Heart left ventricle (tissue), 13 donors: ENCODE measurements around the gene LAMA3.

ENCODE experiments used
- POLR2A ChIP-seq, 2 donors: fragments of 450-650 bp; IDR thresholded peaks; one replicate each; pipeline ENCODE4 v1.6.1; 2017; ENCODE audit warnings: antibody characterized with exemption in 2 of 2, mild to moderate bottlenecking in 2 of 2, moderate library complexity in 2 of 2
- TF ChIP-seq, protein P1 (sequence below), 12 donors: fragments of 200-600 bp; sonication (generic) in 4 of 12; IDR thresholded peaks; one replicate each; pipeline versions ENCODE4 v1.5.0 to v1.8.0; 2018 to 2022; ENCODE audit warnings: antibody characterized with exemption in 12 of 12, mild to moderate bottlenecking in 5 of 12
- donor health status: ischemic (EF 13 %, LVEDD 7.1; RV severe dilation, severe dysfunction).
- donor health status: DM: no; HTN: yes; CAD: no.
- donor health status: DM: no; HTN: no; CAD: no.
- donor health status: ischemic (EF 25% LVEDD 6.9; RV normal size, moderate dysfunction).
- donor health status: ischemic (EF 25% LVEDD 5.7; RV mildly dilated, moderate dysfunction).
- donor health status: ischemic (EF 35%, LVEDD 5.7; RV mildly dilated, moderate dysfunction).
- donor health status: nonischemic (EF 11% LVEDD 7.7; RV severe dilation, severe dysfunction).
- donor health status: DM: yes; HTN: yes; CAD: no.
- donor health status: PGD.
- donor health status: ischemic (EF 29% LVEDD 5.4; RV normal size, mild dysfunction).
- donor health status: nonischemic (EF 23%, LVEDD 6.1; RV moderate dilation, normal function).

- TF ChIP-seq, protein P1, sequence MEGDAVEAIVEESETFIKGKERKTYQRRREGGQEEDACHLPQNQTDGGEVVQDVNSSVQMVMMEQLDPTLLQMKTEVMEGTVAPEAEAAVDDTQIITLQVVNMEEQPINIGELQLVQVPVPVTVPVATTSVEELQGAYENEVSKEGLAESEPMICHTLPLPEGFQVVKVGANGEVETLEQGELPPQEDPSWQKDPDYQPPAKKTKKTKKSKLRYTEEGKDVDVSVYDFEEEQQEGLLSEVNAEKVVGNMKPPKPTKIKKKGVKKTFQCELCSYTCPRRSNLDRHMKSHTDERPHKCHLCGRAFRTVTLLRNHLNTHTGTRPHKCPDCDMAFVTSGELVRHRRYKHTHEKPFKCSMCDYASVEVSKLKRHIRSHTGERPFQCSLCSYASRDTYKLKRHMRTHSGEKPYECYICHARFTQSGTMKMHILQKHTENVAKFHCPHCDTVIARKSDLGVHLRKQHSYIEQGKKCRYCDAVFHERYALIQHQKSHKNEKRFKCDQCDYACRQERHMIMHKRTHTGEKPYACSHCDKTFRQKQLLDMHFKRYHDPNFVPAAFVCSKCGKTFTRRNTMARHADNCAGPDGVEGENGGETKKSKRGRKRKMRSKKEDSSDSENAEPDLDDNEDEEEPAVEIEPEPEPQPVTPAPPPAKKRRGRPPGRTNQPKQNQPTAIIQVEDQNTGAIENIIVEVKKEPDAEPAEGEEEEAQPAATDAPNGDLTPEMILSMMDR (IDR thresholded peaks at IDR 0.05), result no peak
- TF ChIP-seq POLR2A (IDR thresholded peaks at IDR 0.05), result no peak
These were observed 103.8 kb downstream of the LAMA3 start for GRCh38 chr18:23793051-23793450.
